Endothelial cell of umbilical vein (primary cell): ENCODE data around the gene ENHO. TPM values are rescaled to one million over a fixed set of nuclear protein-coding genes. Genes with fewer than 3 reads are reported as not detected.

ENCODE experiments used
- BruUV-seq: library from RNA; stranded (reverse); fragments of 400-500 nt; replicated peaks from 2 replicates; lab custom pipeline; 2021; lab: Mats Ljungman, UMichigan
- CTCF ChIA-PET: fragments of 300-600, 350-600 bp; sonication (Branson Sonifier 250); formaldehyde crosslinking; loops from one replicate; lab custom pipeline; 2021; ENCODE audit warnings: antibody characterized with exemption, inconsistent platforms; lab: Charles Lee
- POLR2A ChIA-PET: fragments of 300-600, 350-600 bp; sonication (Branson Sonifier 250); formaldehyde crosslinking; loops from one replicate; lab custom pipeline; 2021; ENCODE audit warnings: antibody characterized with exemption, inconsistent platforms; lab: Charles Lee
- DNase-seq: peaks from one replicate; pipeline ENCODE4 v3.0.0-alpha.2; 2011; ENCODE audit warnings: low read depth, low spot score
- FAIRE-seq: peaks from 2 replicates; lab custom pipeline; 2011; peaks lifted over from hg19 to GRCh38; lab: Jason Lieb, UNC
- H2AFZ ChIP-seq: 2 replicates; pipeline ENCODE4 v1.6.0; 2012; ENCODE audit warnings: low read depth, low read length, control low read depth, inconsistent platforms
- H3K27ac ChIP-seq: 2 replicates; pipeline ENCODE4 v1.5.1; 2011; ENCODE audit warnings: low read depth, mild to moderate bottlenecking, control low read depth, low read length, moderate library complexity; ENCODE audit not compliant: insufficient read depth
- H3K27me3 ChIP-seq, 2 experiments: 2 replicates each; pipeline versions ENCODE4 v1.6.0 to v1.6.1; 2011; ENCODE audit warnings: low read length in 2 of 2, mixed read lengths in 1 of 2; ENCODE audit not compliant: control insufficient read depth in 2 of 2, insufficient read depth in 2 of 2
- H3K36me3 ChIP-seq, 2 experiments: 2 replicates in 1 of 2; 3 replicates in 1 of 2; pipeline ENCODE4 v1.5.1; 2011; ENCODE audit warnings: low read length in 2 of 2, mild to moderate bottlenecking in 1 of 2, moderate library complexity in 1 of 2; ENCODE audit not compliant: control insufficient read depth in 2 of 2, insufficient read depth in 2 of 2; ENCODE audit errors: extremely low read depth in 1 of 2
- H3K4me1 ChIP-seq: 3 replicates; pipeline ENCODE4 v1.5.1; 2011; ENCODE audit warnings: mild to moderate bottlenecking, low read length; ENCODE audit not compliant: control insufficient read depth, insufficient read depth; ENCODE audit errors: extremely low read depth
- H3K4me2 ChIP-seq: 2 replicates; pipeline ENCODE4 v1.6.1; 2011; ENCODE audit warnings: low read length, control low read depth, mixed read lengths; ENCODE audit not compliant: insufficient read depth
- H3K4me3 ChIP-seq, 3 experiments: fragments of 200-600 bp in 1 of 3; sonication (generic), shearing (Covaris generic) in 1 of 3; replicated peaks in 1 of 3; 2 replicates each; pipeline ENCODE4 v1.5.1; 2011 to 2016; ENCODE audit warnings: control low read depth in 3 of 3, low read length in 3 of 3, mild to moderate bottlenecking in 2 of 3, inconsistent platforms in 1 of 3, low read depth in 1 of 3, moderate library complexity in 1 of 3; ENCODE audit not compliant: insufficient read depth in 1 of 3
- H3K79me2 ChIP-seq: 2 replicates; pipeline ENCODE4 v1.6.0; 2012; ENCODE audit warnings: low read length, inconsistent platforms; ENCODE audit not compliant: control insufficient read depth, insufficient read depth
- H3K9ac ChIP-seq: replicated peaks from 2 replicates; pipeline ENCODE3; 2011; ENCODE audit warnings: low read length, control low read depth; ENCODE audit not compliant: insufficient read depth; ENCODE audit errors: extremely low read depth
- H3K9me1 ChIP-seq: replicated peaks from 3 replicates; pipeline ENCODE4 v1.6.0; 2011; ENCODE audit warnings: mild to moderate bottlenecking, low read length; ENCODE audit not compliant: control insufficient read depth, insufficient read depth; ENCODE audit errors: extremely low read depth
- H3K9me3 ChIP-seq: replicated peaks from 2 replicates; pipeline ENCODE4 v1.5.1; 2012; ENCODE audit warnings: low read length, inconsistent platforms; ENCODE audit not compliant: control insufficient read depth, insufficient read depth
- H4K20me1 ChIP-seq: replicated peaks from 2 replicates; pipeline ENCODE3; 2011; ENCODE audit warnings: mild to moderate bottlenecking, low read length; ENCODE audit not compliant: control insufficient read depth, insufficient read depth; ENCODE audit errors: extremely low read depth
- CTCF ChIP-seq, 2 donors: IDR thresholded peaks; 1 replicate in 1 of 2; 2 replicates in 1 of 2; pipeline ENCODE4 v1.5.1; 2011; ENCODE audit warnings: low read length in 2 of 2, mild to moderate bottlenecking in 2 of 2, moderate library complexity in 2 of 2, control low read depth in 1 of 2, inconsistent platforms in 1 of 2, low read depth in 1 of 2; ENCODE audit not compliant: insufficient read depth in 1 of 2; ENCODE audit errors: extremely low read depth in 1 of 2
- EZH2 ChIP-seq: IDR thresholded peaks from 2 replicates; pipeline ENCODE4 v1.6.1; 2012; ENCODE audit warnings: borderline replicate concordance, low read depth, mild to moderate bottlenecking, moderate library complexity, low read length, inconsistent platforms; ENCODE audit not compliant: severe bottlenecking
- FOS ChIP-seq: IDR thresholded peaks from 2 replicates; pipeline ENCODE4 v1.6.1; 2011; ENCODE audit warnings: mild to moderate bottlenecking, low read length, moderate library complexity, borderline replicate concordance; ENCODE audit not compliant: insufficient read depth
- GATA2 ChIP-seq: IDR thresholded peaks from 2 replicates; pipeline ENCODE4 v1.7.0; 2011; ENCODE audit warnings: low read depth, mild to moderate bottlenecking, moderate library complexity, mixed read lengths, low read length; ENCODE audit not compliant: insufficient read length, insufficient read depth
- JUN ChIP-seq: IDR thresholded peaks from 2 replicates; pipeline ENCODE4 v1.6.1; 2011; ENCODE audit warnings: borderline replicate concordance, low read depth; ENCODE audit not compliant: insufficient read length, insufficient read depth
- MAX ChIP-seq: IDR thresholded peaks from 2 replicates; pipeline ENCODE4 v1.6.1; 2011; ENCODE audit not compliant: insufficient read depth, insufficient read length
- MYC ChIP-seq: IDR thresholded peaks from one replicate; pipeline ENCODE4 v1.6.1; 2011; ENCODE audit warnings: mild to moderate bottlenecking, low read depth, low read length
- POLR2A ChIP-seq: IDR thresholded peaks from 2 replicates; pipeline ENCODE4 v1.6.1; 2012; ENCODE audit warnings: low read depth, mild to moderate bottlenecking, control low read depth, low read length
- POLR2AphosphoS5 ChIP-seq: IDR thresholded peaks from 2 replicates; pipeline ENCODE4 v1.6.1; 2012; ENCODE audit warnings: low read depth, mild to moderate bottlenecking, control low read depth, low read length, moderate library complexity; ENCODE audit not compliant: insufficient read depth
- dilution Hi-C: fragments of 300-500 bp; cut with MboI; formaldehyde crosslinking; loops from one replicate; pipeline ENCODE4 v1.15.0; 2019; ENCODE audit warnings: low sequenced_read_pairs; ENCODE audit not compliant: extremely low pct_ligation_motif_present
- intact Hi-C: fragments of 100-400 bp; cut with micrococcal nuclease; formaldehyde crosslinking; loops from one replicate; pipeline ENCODE4 v1.10.0; 2022
- polyA plus RNA-seq, 4 experiments: library from polyadenylated mRNA; depleted of rRNA in 3 of 4; stranded (reverse) in 3 of 4; unstranded in 1 of 4; fragments of >200 nt; gene quantifications; 2 replicates each; pipeline versions ENCODE4 v1.2.1 to v1.2.3, GENCODE V29; 2011 to 2012; ENCODE audit warnings: missing spikeins in 1 of 4
- total RNA-seq: library from RNA; stranded (reverse); gene quantifications from 2 replicates; pipeline ENCODE4 v1.2.3, GENCODE V29; 2021

Gene ENHO
- total and polyA plus RNA-seq, 2 donors (not counting 3 experiments of a cell fraction or from before 2014, with no cell fraction given), result 0.10 TPM; not detected in 1

DNA sequence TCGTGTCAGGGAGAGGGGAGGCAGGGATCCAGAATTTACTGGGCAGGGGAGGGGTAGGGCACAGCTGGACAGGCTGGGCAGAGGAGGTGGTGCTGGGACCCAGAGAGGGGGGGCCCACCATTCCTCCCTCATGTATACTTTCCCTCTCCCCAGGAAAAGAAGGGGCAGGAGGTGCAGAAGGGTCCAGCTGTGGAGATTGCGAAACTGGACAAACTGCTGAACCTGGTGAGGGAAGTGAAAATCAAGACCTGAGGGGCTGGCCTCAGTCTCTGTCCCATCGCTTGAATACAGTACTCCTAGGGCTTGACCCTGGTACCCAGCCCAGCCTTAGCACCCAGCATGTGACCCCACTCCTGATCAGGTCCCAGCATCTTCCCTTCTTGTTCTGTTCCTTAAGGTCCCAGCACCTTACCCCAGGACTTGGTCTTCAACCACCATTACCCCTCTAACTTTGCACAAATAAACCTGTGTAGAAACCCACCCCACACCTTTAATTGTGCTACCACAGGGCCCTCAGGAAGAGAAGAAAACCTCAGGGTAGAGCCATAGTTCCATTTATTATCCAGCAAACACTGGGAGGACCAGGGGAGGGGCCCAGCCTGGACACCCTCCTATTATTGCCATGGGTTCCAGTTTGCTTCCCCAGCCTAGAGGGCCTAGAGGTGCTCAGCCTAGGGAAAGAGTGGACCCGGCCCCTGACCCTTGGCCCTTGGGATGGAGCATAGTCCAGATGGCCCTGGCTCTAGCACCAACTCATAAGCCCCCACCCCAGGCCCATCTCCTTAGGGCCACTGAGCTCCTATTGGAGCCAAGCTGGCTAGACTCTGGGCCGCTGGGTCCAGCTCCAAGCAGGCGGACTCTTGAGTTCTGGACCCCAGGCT, 2.0 kb downstream of the ENHO start:
- H3K27ac ChIP-seq, result no peak overlapping the region
- no peaks in the 10 kb centered on the region for H4K20me1 ChIP-seq
- H3K9ac ChIP-seq, result no peak overlapping the region
- H2AFZ ChIP-seq, result no peak overlapping the region
- TF ChIP-seq GATA2, result no peak
- no peak for TF ChIP-seq POLR2A
- no peak for TF ChIP-seq POLR2AphosphoS5
- TF ChIP-seq MAX, result no peak
- TF ChIP-seq JUN, result no peak
- TF ChIP-seq FOS, result no peak
- TF ChIP-seq CTCF (IDR thresholded peaks at IDR 0.05; ENCODE audit: extremely low read depth in 1 of 2, insufficient read depth in 1 of 2, low read depth in 1 of 2, low read length in 2 of 2), result no peak
- TF ChIP-seq EZH2, result no peak
- TF ChIP-seq MYC, result no peak
- H3K4me2 ChIP-seq, result no peak overlapping the region
- no peaks in the 10 kb centered on the region for H3K9me1 ChIP-seq
- no peak overlapping the region for H3K4me3 ChIP-seq
- no peaks in the 10 kb centered on the region for H3K9me3 ChIP-seq
- FAIRE-seq (no peak), DNase-seq (no peak)
- H3K36me3 ChIP-seq, result no peaks in the 10 kb centered on the region
- CTCF ChIA-PET, result interaction anchor here (1.9 to 2.4 kb wide), 2 partner anchors 19 to 27 kb away, joined by 10 to 12 read pairs; no protein-coding TSS in a partner anchor
- intact Hi-C loops, result no loop called here
- H3K4me1 ChIP-seq, result peaks cover 3% of the 10 kb centered on the region
- peaks cover 10 to 22% of the 10 kb centered on the region in 2 experiments for H3K27me3 ChIP-seq
- no peaks in the 10 kb centered on the region for H3K79me2 ChIP-seq
- no TSS peak for BruUV-seq
- POLR2A ChIA-PET, result no interaction called here
- dilution Hi-C loops, result loop anchor here (25.0 kb wide), 1 partner anchor 108 kb away; no protein-coding TSS in a partner anchor
